GM23338 (cell line): Measurements from ENCODE around the gene OBI1. TPM values are rescaled to one million over a fixed set of nuclear protein-coding genes. Genes with fewer than 3 reads are reported as not detected.

ENCODE experiments used
- ATAC-seq: fragments of 200-7000 bp; cut with Tn5 transposase; 3 replicates; pipeline ENCODE4 v1.9.1; 2020
- DNase-seq: peaks from one replicate; pipeline ENCODE4 v3.0.0-alpha.2; 2015; ENCODE audit warnings: low spot score
- H2AFZ ChIP-seq: fragments of 200-600 bp; sonication (generic); 2 replicates; pipeline ENCODE4 v1.8.0; 2016; ENCODE audit warnings: antibody characterized with exemption, mild to moderate bottlenecking, moderate library complexity
- H3F3A ChIP-seq: fragments of 200-600 bp; sonication (generic); replicated peaks from 2 replicates; pipeline ENCODE4 v1.8.0; 2017; ENCODE audit warnings: antibody characterized with exemption, mixed run types, low read depth
- H3K27ac ChIP-seq: fragments of 200-600 bp; sonication (generic); 2 replicates; pipeline ENCODE4 v1.6.1; 2016; ENCODE audit warnings: low read depth
- H3K27me3 ChIP-seq: fragments of 200-600 bp; sonication (generic); 2 replicates; pipeline ENCODE4 v1.8.0; 2016; ENCODE audit warnings: mild to moderate bottlenecking, mixed run types, moderate library complexity; ENCODE audit not compliant: insufficient read depth
- H3K36me3 ChIP-seq: fragments of 200-600 bp; sonication (generic); 2 replicates; pipeline ENCODE4 v1.8.0; 2016; ENCODE audit warnings: mild to moderate bottlenecking; ENCODE audit not compliant: insufficient read depth
- H3K4me1 ChIP-seq: fragments of 200-600 bp; sonication (generic); 2 replicates; pipeline ENCODE4 v1.8.0; 2016; ENCODE audit warnings: mild to moderate bottlenecking, moderate library complexity; ENCODE audit not compliant: insufficient read depth
- H3K4me2 ChIP-seq: fragments of 200-600 bp; sonication (generic); 2 replicates; pipeline ENCODE4 v1.7.1; 2017; ENCODE audit warnings: mixed run types
- H3K4me3 ChIP-seq: fragments of 200-600 bp; sonication (generic); 2 replicates; pipeline ENCODE4 v1.6.1; 2016; ENCODE audit warnings: mixed run types
- H3K79me2 ChIP-seq: fragments of 200-600 bp; sonication (generic); replicated peaks from 2 replicates; pipeline ENCODE4 v1.8.0; 2017; ENCODE audit warnings: mild to moderate bottlenecking; ENCODE audit not compliant: insufficient read depth
- H3K9me2 ChIP-seq: fragments of 200-600 bp; sonication (generic); 2 replicates; pipeline ENCODE4 v1.8.0; 2017; ENCODE audit not compliant: insufficient read depth
- H4K20me1 ChIP-seq: fragments of 200-600 bp; sonication (generic); replicated peaks from 2 replicates; pipeline ENCODE4 v1.8.0; 2017; ENCODE audit warnings: mild to moderate bottlenecking; ENCODE audit not compliant: insufficient read depth
- H3K27ac Mint-ChIP-seq: 2 replicates; pipeline ENCODE4 v1.8.0; 2020; ENCODE audit warnings: inconsistent platforms, mild to moderate bottlenecking, moderate library complexity, mixed read lengths
- H3K27me3 Mint-ChIP-seq: 3 replicates; pipeline ENCODE4 v1.8.0; 2022; ENCODE audit warnings: low read depth, mild to moderate bottlenecking, moderate library complexity, mixed read lengths, inconsistent platforms; ENCODE audit not compliant: insufficient read depth, poor library complexity
- H3K36me3 Mint-ChIP-seq: 3 replicates; pipeline ENCODE4 v1.8.0; 2021; ENCODE audit warnings: low read depth, mild to moderate bottlenecking, inconsistent platforms, moderate library complexity, mixed read lengths
- H3K4me1 Mint-ChIP-seq: 3 replicates; pipeline ENCODE4 v1.8.0; 2020; ENCODE audit warnings: mild to moderate bottlenecking, inconsistent platforms, mixed read lengths
- H3K4me3 Mint-ChIP-seq: 3 replicates; pipeline ENCODE4 v1.8.0; 2021; ENCODE audit warnings: moderate library complexity, mild to moderate bottlenecking, inconsistent platforms, mixed read lengths
- H3K9me3 Mint-ChIP-seq: 3 replicates; pipeline ENCODE4 v1.8.0; 2020; ENCODE audit warnings: moderate library complexity, mild to moderate bottlenecking, inconsistent platforms, mixed read lengths
- CREB1 ChIP-seq: fragments of 250-450 bp; sonication (Bioruptor Pico); IDR thresholded peaks from 2 replicates; pipeline ENCODE4 v1.5.0; 2020; ENCODE audit warnings: low read depth, mild to moderate bottlenecking, moderate library complexity
- ETS1 ChIP-seq: IDR thresholded peaks from 2 replicates; pipeline ENCODE4 v1.6.1; 2016; ENCODE audit warnings: antibody characterized with exemption
- EZH2 ChIP-seq: fragments of 200-600 bp; sonication (generic); IDR thresholded peaks from one replicate; pipeline ENCODE4 v1.8.0; 2017; ENCODE audit warnings: antibody characterized with exemption, mild to moderate bottlenecking, low read depth; ENCODE audit not compliant: unreplicated experiment
- EZH2phosphoT487 ChIP-seq: fragments of 200-600 bp; sonication (generic); IDR thresholded peaks from one replicate; pipeline ENCODE4 v1.8.1; 2018; ENCODE audit warnings: antibody characterized with exemption; ENCODE audit not compliant: unreplicated experiment
- JUNB ChIP-seq: IDR thresholded peaks from one replicate; pipeline ENCODE4 v1.6.1; 2016; ENCODE audit warnings: antibody characterized with exemption; ENCODE audit not compliant: unreplicated experiment
- NANOG ChIP-seq: IDR thresholded peaks from 2 replicates; pipeline ENCODE4 v1.6.1; 2016; ENCODE audit warnings: antibody characterized with exemption, borderline replicate concordance
- POLR2AphosphoS5 ChIP-seq: IDR thresholded peaks from 2 replicates; pipeline ENCODE4 v1.6.1; 2016; ENCODE audit warnings: antibody characterized with exemption, low read depth
- REST ChIP-seq: IDR thresholded peaks from one replicate; pipeline ENCODE4 v1.6.1; 2018; ENCODE audit warnings: antibody characterized with exemption; ENCODE audit not compliant: unreplicated experiment
- STAT1 ChIP-seq: IDR thresholded peaks from one replicate; pipeline ENCODE4 v1.6.1; 2016; ENCODE audit warnings: antibody characterized with exemption; ENCODE audit not compliant: unreplicated experiment
- ZNF114 ChIP-seq: fragments of 250-450 bp; sonication (Bioruptor Pico); IDR thresholded peaks from 2 replicates; pipeline ENCODE4 v1.5.0; 2020; ENCODE audit warnings: mild to moderate bottlenecking, moderate library complexity
- ZNF331 ChIP-seq: fragments of 250-450 bp; sonication (Bioruptor Pico); IDR thresholded peaks from 2 replicates; pipeline ENCODE4 v1.5.0; 2020; ENCODE audit warnings: low read depth, mild to moderate bottlenecking, moderate library complexity
- ZNF462 ChIP-seq: fragments of 250-450 bp; sonication (Bioruptor Pico); IDR thresholded peaks from 2 replicates; pipeline ENCODE4 v1.5.0; 2020; ENCODE audit warnings: mild to moderate bottlenecking, moderate library complexity
- polyA plus RNA-seq: library from polyadenylated mRNA; unstranded; fragments of >200 nt; fragmentation: Nextera tagmentation; extraction: Ambion mirVana; gene quantifications from 2 replicates; pipeline ENCODE4 v1.2.1, GENCODE V29; 2016
- total RNA-seq: library from RNA; depleted of rRNA; stranded (reverse); fragments of >200 nt; shearing (Covaris generic); gene quantifications from 2 replicates; pipeline ENCODE4 v1.2.3, GENCODE V29; 2014
- TF ChIP-seq, protein P1 (sequence below), 2 experiments: fragments of 200-600 bp in 1 of 2; sonication (generic) in 1 of 2; conservative IDR thresholded peaks; 2 replicates each; pipeline versions ENCODE4 v1.5.1 to v1.6.1; 2016 to 2017; ENCODE audit warnings: antibody characterized with exemption in 2 of 2, low read depth in 2 of 2, mild to moderate bottlenecking in 2 of 2, moderate library complexity in 1 of 2

The OBI1 gene
- total and polyA plus RNA-seq, 2 experiments from 2014 or later, result 8.2 to 11.1 TPM

GRCh38 chr13:78660495-78660857 lies 1.5 kb upstream of the OBI1 start:
- H3K4me1 Mint-ChIP-seq, result peaks cover 31% of the 10 kb centered on the region
- peaks cover 16% of the 10 kb centered on the region for H4K20me1 ChIP-seq
- DNase-seq (peak; percentile 10), ATAC-seq (no peak)
- no peak overlapping the region for H3K27ac Mint-ChIP-seq
- peaks cover 27% of the 10 kb centered on the region for H3K4me1 ChIP-seq
- H3K27ac ChIP-seq, result no peak overlapping the region
- H3K36me3 ChIP-seq, result no peaks in the 10 kb centered on the region
- peaks cover 49% of the 10 kb centered on the region for H3K27me3 Mint-ChIP-seq
- H3K27me3 ChIP-seq, result peaks cover 48% of the 10 kb centered on the region
- H3K4me2 ChIP-seq, result peak overlapping the region; percentile 79
- peak overlapping the region; percentile 69 for H3K4me3 ChIP-seq
- peaks cover 20% of the 10 kb centered on the region for H3K79me2 ChIP-seq
- no peaks in the 10 kb centered on the region for H3F3A ChIP-seq
- no peaks in the 10 kb centered on the region; the same call in 2 of the 3 replicates for H3K9me3 Mint-ChIP-seq
- peaks cover 6% of the 10 kb centered on the region; the same call in 1 of the 3 replicates for H3K36me3 Mint-ChIP-seq
- H3K4me3 Mint-ChIP-seq, result peak overlapping the region; percentile 94
- H2AFZ ChIP-seq, result peak overlapping the region; percentile 61
- H3K9me2 ChIP-seq, result no peaks in the 10 kb centered on the region
- no peak for TF ChIP-seq CREB1
- TF ChIP-seq EZH2, result no peak
- TF ChIP-seq ZNF462 (CRISPR knock-in tag), result no peak
- TF ChIP-seq STAT1, result no peak
- TF ChIP-seq ETS1, result no peak
- TF ChIP-seq REST, result no peak
- TF ChIP-seq, protein P1, sequence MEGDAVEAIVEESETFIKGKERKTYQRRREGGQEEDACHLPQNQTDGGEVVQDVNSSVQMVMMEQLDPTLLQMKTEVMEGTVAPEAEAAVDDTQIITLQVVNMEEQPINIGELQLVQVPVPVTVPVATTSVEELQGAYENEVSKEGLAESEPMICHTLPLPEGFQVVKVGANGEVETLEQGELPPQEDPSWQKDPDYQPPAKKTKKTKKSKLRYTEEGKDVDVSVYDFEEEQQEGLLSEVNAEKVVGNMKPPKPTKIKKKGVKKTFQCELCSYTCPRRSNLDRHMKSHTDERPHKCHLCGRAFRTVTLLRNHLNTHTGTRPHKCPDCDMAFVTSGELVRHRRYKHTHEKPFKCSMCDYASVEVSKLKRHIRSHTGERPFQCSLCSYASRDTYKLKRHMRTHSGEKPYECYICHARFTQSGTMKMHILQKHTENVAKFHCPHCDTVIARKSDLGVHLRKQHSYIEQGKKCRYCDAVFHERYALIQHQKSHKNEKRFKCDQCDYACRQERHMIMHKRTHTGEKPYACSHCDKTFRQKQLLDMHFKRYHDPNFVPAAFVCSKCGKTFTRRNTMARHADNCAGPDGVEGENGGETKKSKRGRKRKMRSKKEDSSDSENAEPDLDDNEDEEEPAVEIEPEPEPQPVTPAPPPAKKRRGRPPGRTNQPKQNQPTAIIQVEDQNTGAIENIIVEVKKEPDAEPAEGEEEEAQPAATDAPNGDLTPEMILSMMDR (conservative IDR thresholded peaks at IDR 0.05; ENCODE audit: low read depth in 2 of 2), result no peak
- TF ChIP-seq ZNF114, result no peak
- TF ChIP-seq ZNF331 (CRISPR knock-in tag), result no peak
- no peak for TF ChIP-seq EZH2phosphoT487
- no peak for TF ChIP-seq POLR2AphosphoS5
- no peak for TF ChIP-seq JUNB
- no peak for TF ChIP-seq NANOG
